Stimulated activated naive B cell treated with anti-CD40 and anti-IgM and Interleukin-4, amounts not matched to agents 10 μg/mL and 1 μg/mL and 100 μg/mL, for 72 hours (primary cell): ENCODE results near the gene CDK6.

Experiments
- ATAC-seq, 2 donors: fragments of 150-1000 bp; cut with Tn5 transposase; replicated peaks; 2 replicates each; pipeline ENCODE4 v1.10.0; 2021; ENCODE audit warnings: moderate library complexity in 1 of 2
- DNase-seq: peaks from one replicate; pipeline ENCODE4 v3.0.0; 2021
- H3K27ac Mint-ChIP-seq: one replicate; pipeline ENCODE4 v1.8.0; 2022; ENCODE audit warnings: mild to moderate bottlenecking, mixed read lengths
- H3K27me3 Mint-ChIP-seq, 2 donors: one replicate each; pipeline ENCODE4 v1.8.0; 2022; ENCODE audit warnings: mixed read lengths in 2 of 2
- H3K36me3 Mint-ChIP-seq, 2 donors: one replicate each; pipeline ENCODE4 v1.8.0; 2022; ENCODE audit warnings: mixed read lengths in 2 of 2, mild to moderate bottlenecking in 1 of 2
- H3K4me1 Mint-ChIP-seq, 2 donors: one replicate each; pipeline ENCODE4 v1.8.0; 2022; ENCODE audit warnings: mixed read lengths in 2 of 2, mild to moderate bottlenecking in 1 of 2
- H3K4me3 Mint-ChIP-seq, 2 donors: one replicate each; pipeline ENCODE4 v1.8.0; 2022; ENCODE audit warnings: mild to moderate bottlenecking in 2 of 2, mixed read lengths in 2 of 2, moderate library complexity in 1 of 2
- H3K9me3 Mint-ChIP-seq, 2 donors: one replicate each; pipeline ENCODE4 v1.8.0; 2022; ENCODE audit warnings: mixed read lengths in 2 of 2, mild to moderate bottlenecking in 1 of 2

The CDK6 gene

DNA sequence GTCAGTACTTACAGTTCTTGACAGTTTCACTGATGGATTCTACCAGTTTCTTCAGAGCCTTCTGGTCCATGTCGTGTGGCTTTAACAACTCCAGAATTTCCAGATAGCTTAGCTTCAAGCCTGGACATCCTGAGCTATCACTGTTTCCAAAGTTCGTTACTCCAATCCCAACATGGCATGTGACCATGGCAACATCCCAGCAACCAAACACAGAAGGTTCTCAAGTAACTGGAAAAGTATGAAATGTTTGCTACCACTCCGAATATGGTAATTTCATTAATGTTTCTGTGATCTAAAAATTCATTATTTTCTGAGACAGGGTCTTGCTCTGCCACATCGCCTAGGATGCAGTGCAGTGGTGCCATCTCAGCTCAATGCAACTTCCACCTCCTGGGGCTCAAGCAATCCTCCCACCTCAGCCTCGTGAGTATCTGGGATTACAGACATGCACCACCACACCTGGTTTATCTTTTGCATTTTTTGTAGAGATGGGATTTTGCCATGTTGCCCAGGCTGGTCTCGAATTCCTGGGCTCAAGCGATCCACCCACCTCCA, 278.5 kb downstream of the CDK6 start:
- Mint-ChIP-seq H3K4me3 (no peak overlapping the region), H3K27me3 (no peaks in the 10 kb centered on the region), H3K4me1 (no peaks in the 10 kb centered on the region), H3K36me3 (peaks cover 8 to 16% of the 10 kb centered on the region in 2 donors), H3K9me3 (no peaks in the 10 kb centered on the region), H3K27ac (peak overlapping the region; percentile 14)
- ATAC-seq (no peak), DNase-seq (no peak)

GRCh38 chr7:92557249-92557648, 279.1 kb downstream of the CDK6 start:
- no peak for ATAC-seq
- H3K36me3 Mint-ChIP-seq = peaks cover 6 to 15% of the 10 kb centered on the region in 2 donors
- no peak for DNase-seq
- no peaks in the 10 kb centered on the region for H3K4me1 Mint-ChIP-seq
- H3K4me3 Mint-ChIP-seq = no peak overlapping the region
- peak overlapping the region; percentile 7 for H3K27ac Mint-ChIP-seq
- H3K9me3 Mint-ChIP-seq = no peaks in the 10 kb centered on the region
- no peaks in the 10 kb centered on the region for H3K27me3 Mint-ChIP-seq
